ENCODE data around the gene OBP2B. TPM values are rescaled to one million over a fixed set of nuclear protein-coding genes. Genes with fewer than 3 reads are reported as not detected.
A peak's percentile ranks its signal among the peaks of the same experiment; 100 is the strongest.

The OBP2B gene
- total RNA-seq, 1 experiment from 2014 or later = not detected

- BruUV-seq (replicated peaks) = no TSS peak
- Histone ChIP-seq H3K9me2 (ENCODE audit: insufficient read depth) (no peaks in the 10 kb centered on the region), H3K4me2 (no peak overlapping the region), H2AFZ (no peak overlapping the region), H3K4me3 (no peak overlapping the region), H3K79me2 (ENCODE audit: low read depth) (no peaks in the 10 kb centered on the region), H3K4me1 (replicated peaks; ENCODE audit: insufficient read depth) (no peaks in the 10 kb centered on the region), H3K27ac (no peak overlapping the region), H3K9me3 (ENCODE audit: insufficient read depth, low read depth) (no peaks in the 10 kb centered on the region), H3K27me3 (ENCODE audit: insufficient read depth, low read depth) (peaks cover 17% of the 10 kb centered on the region), H3K36me3 (ENCODE audit: low read depth) (no peaks in the 10 kb centered on the region), H4K20me1 (ENCODE audit: insufficient read depth) (no peaks in the 10 kb centered on the region), H3F3A (ENCODE audit: insufficient read depth, low read depth) (peaks cover 4% of the 10 kb centered on the region; the same call in 1 of the 2 replicates)
- no peak for TF ChIP-seq CTCF (conservative IDR thresholded peaks at IDR 0.05)
- no peak for TF ChIP-seq EZH2 (IDR thresholded peaks at IDR 0.05; ENCODE audit: low read depth)
- ChIA-PET CTCF (interaction anchor here (0.7 to 1.1 kb wide), 3 partner anchors 13 to 187 kb away, joined by 3 read pairs; partner anchors contain the start of genes GTF3C5, MED22 and RPL7A), POLR2A (ENCODE audit: unreplicated experiment) (interaction anchor here (1.2 kb wide), 1 partner anchor 50 kb away, joined by 24 read pairs; no protein-coding TSS in a partner anchor)
- intact Hi-C loops (cut with micrococcal nuclease; ENCODE audit: unreplicated experiment) = no loop called here
- DNase-seq = no peak
These were observed 47.5 kb downstream of the OBP2B start for GRCh38 chr9:133161547-133161950.

- no peaks in the 10 kb centered on the region for H3K9me2 ChIP-seq (ENCODE audit: insufficient read depth)
- no peak overlapping the region for H3K27ac ChIP-seq
- no peak overlapping the region for H3K4me3 ChIP-seq
- no peaks in the 10 kb centered on the region for H3K9me3 ChIP-seq (ENCODE audit: insufficient read depth, low read depth)
- no peak for TF ChIP-seq EZH2 (IDR thresholded peaks at IDR 0.05; ENCODE audit: low read depth)
- peak; percentile 78 for TF ChIP-seq CTCF (conservative IDR thresholded peaks at IDR 0.05)
- peaks cover 1% of the 10 kb centered on the region; the same call in 1 of the 2 replicates for H3F3A ChIP-seq (ENCODE audit: insufficient read depth, low read depth)
- no peaks in the 10 kb centered on the region for H3K4me1 ChIP-seq (replicated peaks; ENCODE audit: insufficient read depth)
- no peak overlapping the region for H2AFZ ChIP-seq
- intact Hi-C loops (cut with micrococcal nuclease; ENCODE audit: unreplicated experiment) = no loop called here
- CTCF ChIA-PET = interaction anchor here (0.5 to 1.1 kb wide), 4 partner anchors 11 to 187 kb away, joined by 3 to 9 read pairs (median 3); partner anchors contain the start of genes GTF3C5, MED22 and RPL7A
- H3K36me3 ChIP-seq (ENCODE audit: low read depth) = no peaks in the 10 kb centered on the region
- POLR2A ChIA-PET (ENCODE audit: unreplicated experiment) = interaction anchor here (1.2 kb wide), 1 partner anchor 49 kb away, joined by 24 read pairs; no protein-coding TSS in a partner anchor
- peaks cover 17% of the 10 kb centered on the region for H3K27me3 ChIP-seq (ENCODE audit: insufficient read depth, low read depth)
- no peaks in the 10 kb centered on the region for H4K20me1 ChIP-seq (ENCODE audit: insufficient read depth)
- H3K79me2 ChIP-seq (ENCODE audit: low read depth) = no peaks in the 10 kb centered on the region
- no TSS peak for BruUV-seq (replicated peaks)
- DNase-seq = peak; percentile 50 to 71
- no peak overlapping the region for H3K4me2 ChIP-seq
These were observed 48.1 kb downstream of the OBP2B start for GRCh38 chr9:133160742-133161546.

- Histone ChIP-seq H3K27ac (no peak overlapping the region), H3K4me2 (no peak overlapping the region), H3K9me3 (ENCODE audit: insufficient read depth, low read depth) (no peaks in the 10 kb centered on the region), H3K79me2 (ENCODE audit: low read depth) (no peaks in the 10 kb centered on the region), H3K9me2 (ENCODE audit: insufficient read depth) (no peaks in the 10 kb centered on the region), H3F3A (ENCODE audit: insufficient read depth, low read depth) (no peaks in the 10 kb centered on the region), H4K20me1 (ENCODE audit: insufficient read depth) (no peaks in the 10 kb centered on the region), H2AFZ (no peak overlapping the region), H3K4me1 (replicated peaks; ENCODE audit: insufficient read depth) (no peaks in the 10 kb centered on the region), H3K4me3 (no peak overlapping the region), H3K27me3 (ENCODE audit: insufficient read depth, low read depth) (peaks cover 17% of the 10 kb centered on the region), H3K36me3 (ENCODE audit: low read depth) (no peaks in the 10 kb centered on the region)
- no peak for TF ChIP-seq EZH2 (IDR thresholded peaks at IDR 0.05; ENCODE audit: low read depth)
- no peak for TF ChIP-seq CTCF (conservative IDR thresholded peaks at IDR 0.05)
- BruUV-seq (replicated peaks) = no TSS peak
- POLR2A ChIA-PET (ENCODE audit: unreplicated experiment) = no interaction called here
- no peak for DNase-seq
- CTCF ChIA-PET = interaction anchor here (0.7 kb wide), 1 partner anchor 226 kb away, joined by 6 read pairs; no protein-coding TSS in a partner anchor
- intact Hi-C loops (cut with micrococcal nuclease; ENCODE audit: unreplicated experiment) = no loop called here
These were observed 50.4 kb downstream of the OBP2B start for GRCh38 chr9:133158695-133159094.

Other genes with a start within 250 kb of the OBP2B start
- not detected in 2 replicates for gene GFI1B, start 230.6 kb downstream of the OBP2B start, total RNA-seq (2021)
- gene GTF3C5, start 178.3 kb downstream of the OBP2B start, total RNA-seq (2021) = 79.6 and 107 TPM in 2 replicates
- 2.7 TPM in 2 replicates for gene CEL, start 147.3 kb downstream of the OBP2B start, total RNA-seq (2021)
- 24.8 and 30.0 TPM in 2 replicates for gene RALGDS, start 88.0 kb downstream of the OBP2B start, total RNA-seq (2021)
- gene GBGT1, start 45.3 kb downstream of the OBP2B start, total RNA-seq (2021) = 1.2 and 3.0 TPM in 2 replicates
- gene ABO, start 66.0 kb upstream of the OBP2B start, total RNA-seq (2021) = 0.96 and 1.2 TPM in 2 replicates
- gene SURF6, start 126.9 kb upstream of the OBP2B start, total RNA-seq (2021) = 21.2 and 29.8 TPM in 2 replicates
- 38.2 and 38.7 TPM in 2 replicates for gene MED22, start 138.9 kb upstream of the OBP2B start, total RNA-seq (2021)
- gene RPL7A, start 139.0 kb upstream of the OBP2B start, total RNA-seq (2021) = 2,381 and 2,937 TPM in 2 replicates
- gene SURF1, start 147.2 kb upstream of the OBP2B start, total RNA-seq (2021) = 57.7 and 69.1 TPM in 2 replicates
- 18.1 and 28.6 TPM in 2 replicates for gene SURF2, start 147.3 kb upstream of the OBP2B start, total RNA-seq (2021)
- gene SURF4, start 166.8 kb upstream of the OBP2B start, total RNA-seq (2021) = 199 and 233 TPM in 2 replicates
- 3.1 and 4.8 TPM in 2 replicates for gene STKLD1, start 167.1 kb upstream of the OBP2B start, total RNA-seq (2021)
- 32.6 and 36.5 TPM in 2 replicates for gene REXO4, start 208.8 kb upstream of the OBP2B start, total RNA-seq (2021)
- gene ADAMTS13, start 213.1 kb upstream of the OBP2B start, total RNA-seq (2021) = 7.1 and 11.1 TPM in 2 replicates

Measured in PC-9 (cell line).